ENCODE data around the gene ZNF598.

ZNF598 gene

GRCh38 chr16:2008009-2008526 is 1.6 kb downstream of the ZNF598 start:
- no peak for DNase-seq (ENCODE audit: low read depth in 1 of 2, low spot score in 1 of 2)

- no peak for DNase-seq (ENCODE audit: low read depth in 1 of 2, low spot score in 1 of 2)
Measured at GRCh38 chr16:2007081-2007836, 2.4 kb downstream of the ZNF598 start.

GRCh38 chr16:2006317-2006716 is 3.3 kb downstream of the ZNF598 start:
- DNase-seq (ENCODE audit: low read depth in 1 of 2, low spot score in 1 of 2), result no peak

GRCh38 chr16:2005646-2006045 is 4.0 kb downstream of the ZNF598 start:
- DNase-seq (ENCODE audit: low read depth in 1 of 2, low spot score in 1 of 2), result no peak

- no peak for DNase-seq (ENCODE audit: low read depth in 1 of 2, low spot score in 1 of 2)
Measured at GRCh38 chr16:2004795-2005517, 4.7 kb downstream of the ZNF598 start.

- DNase-seq (ENCODE audit: low read depth in 1 of 2, low spot score in 1 of 2), result peak; percentile 68 to 80
Measured at GRCh38 chr16:2003827-2004641, 5.6 kb downstream of the ZNF598 start.

GRCh38 chr16:2003231-2003826 is 6.3 kb downstream of the ZNF598 start:
- no peak for DNase-seq (ENCODE audit: low read depth in 1 of 2, low spot score in 1 of 2)

- no peak for DNase-seq (ENCODE audit: low read depth in 1 of 2, low spot score in 1 of 2)
Measured at GRCh38 chr16:2002406-2003230, 7.0 kb downstream of the ZNF598 start.

- DNase-seq (ENCODE audit: low read depth in 1 of 2, low spot score in 1 of 2), result no peak
Measured at GRCh38 chr16:2001456-2002355, 7.9 kb downstream of the ZNF598 start.

- no peak for DNase-seq (ENCODE audit: low read depth in 1 of 2, low spot score in 1 of 2)
Measured at GRCh38 chr16:2001035-2001434, 8.6 kb downstream of the ZNF598 start.

GRCh38 chr16:1999866-2000514 is 9.6 kb downstream of the ZNF598 start:
- no peak for DNase-seq (ENCODE audit: low read depth in 1 of 2, low spot score in 1 of 2)

- no peak for DNase-seq (ENCODE audit: low read depth in 1 of 2, low spot score in 1 of 2)
Measured at GRCh38 chr16:1998852-1999801, 10.5 kb downstream of the ZNF598 start.

- DNase-seq (ENCODE audit: low read depth in 1 of 2, low spot score in 1 of 2), result no peak
Measured at GRCh38 chr16:1998360-1998835, 11.2 kb downstream of the ZNF598 start.

GRCh38 chr16:1997494-1998359 is 11.9 kb downstream of the ZNF598 start:
- DNase-seq (ENCODE audit: low read depth in 1 of 2, low spot score in 1 of 2), result no peak

- DNase-seq (ENCODE audit: low read depth in 1 of 2, low spot score in 1 of 2), result no peak
Measured at GRCh38 chr16:1993731-1994131, 15.9 kb downstream of the ZNF598 start.

- DNase-seq (ENCODE audit: low read depth in 1 of 2, low spot score in 1 of 2), result no peak
Measured at GRCh38 chr16:1992704-1993317, 16.8 kb downstream of the ZNF598 start.

All from activated T-helper 1 cell treated with anti-CD3 and anti-CD28 coated beads, Interleukin-2, amount 50 U/mL, for 16 hours (primary cell).